Stimulated activated naive CD8-positive, alpha-beta T cell treated with anti-CD3 and anti-CD28 coated beads, Interleukin-15, amount 100 ng/mL, for 72 hours (primary cell): ENCODE data around the gene PNPLA7.

Experiments used
- ATAC-seq: fragments of 150-1000 bp; cut with Tn5 transposase; 2 replicates; pipeline ENCODE4 v1.10.0; 2021; ENCODE audit warnings: mild to moderate bottlenecking, moderate library complexity
- DNase-seq, 2 donors: peaks; one replicate each; pipeline ENCODE4 v3.0.0; 2021 to 2022
- H3K27ac Mint-ChIP-seq, 2 donors: one replicate each; pipeline ENCODE4 v1.8.0; 2022; ENCODE audit warnings: mild to moderate bottlenecking in 2 of 2, mixed read lengths in 2 of 2, moderate library complexity in 2 of 2
- H3K27me3 Mint-ChIP-seq: one replicate; pipeline ENCODE4 v1.8.0; 2022; ENCODE audit warnings: mixed read lengths
- H3K4me1 Mint-ChIP-seq: one replicate; pipeline ENCODE4 v1.8.0; 2022; ENCODE audit warnings: mild to moderate bottlenecking, mixed read lengths
- H3K4me3 Mint-ChIP-seq, 2 donors: one replicate each; pipeline ENCODE4 v1.8.0; 2022; ENCODE audit warnings: mild to moderate bottlenecking in 2 of 2, mixed read lengths in 2 of 2, moderate library complexity in 1 of 2
- H3K9me3 Mint-ChIP-seq, 2 donors: one replicate each; pipeline ENCODE4 v1.8.0; 2022; ENCODE audit warnings: mixed read lengths in 2 of 2

The PNPLA7 gene

GRCh38 chr9:137499858-137500661, 50.1 kb downstream of the PNPLA7 start:
- Mint-ChIP-seq H3K27me3 (no peaks in the 10 kb centered on the region), H3K4me1 (peaks cover 10% of the 10 kb centered on the region), H3K27ac (peak overlapping the region in 1 of 2 donors; percentile 95), H3K4me3 (no peak overlapping the region), H3K9me3 (peaks cover 0 to 12% of the 10 kb centered on the region in 2 donors)
- no peak for ATAC-seq
- DNase-seq, result no peak

GRCh38 chr9:137499416-137499815, 50.8 kb downstream of the PNPLA7 start:
- no peak for DNase-seq
- peaks cover 16% of the 10 kb centered on the region for H3K4me1 Mint-ChIP-seq
- no peak for ATAC-seq
- H3K27ac Mint-ChIP-seq, result no peak overlapping the region
- H3K4me3 Mint-ChIP-seq, result no peak overlapping the region
- H3K27me3 Mint-ChIP-seq, result no peaks in the 10 kb centered on the region
- peaks cover 0 to 12% of the 10 kb centered on the region in 2 donors for H3K9me3 Mint-ChIP-seq

GRCh38 chr9:137498720-137499150, 51.5 kb downstream of the PNPLA7 start:
- Mint-ChIP-seq H3K27me3 (no peaks in the 10 kb centered on the region), H3K9me3 (peaks cover 0 to 12% of the 10 kb centered on the region in 2 donors), H3K27ac (no peak overlapping the region), H3K4me1 (peaks cover 23% of the 10 kb centered on the region), H3K4me3 (no peak overlapping the region)
- DNase-seq (no peak), ATAC-seq (no peak)

DNA sequence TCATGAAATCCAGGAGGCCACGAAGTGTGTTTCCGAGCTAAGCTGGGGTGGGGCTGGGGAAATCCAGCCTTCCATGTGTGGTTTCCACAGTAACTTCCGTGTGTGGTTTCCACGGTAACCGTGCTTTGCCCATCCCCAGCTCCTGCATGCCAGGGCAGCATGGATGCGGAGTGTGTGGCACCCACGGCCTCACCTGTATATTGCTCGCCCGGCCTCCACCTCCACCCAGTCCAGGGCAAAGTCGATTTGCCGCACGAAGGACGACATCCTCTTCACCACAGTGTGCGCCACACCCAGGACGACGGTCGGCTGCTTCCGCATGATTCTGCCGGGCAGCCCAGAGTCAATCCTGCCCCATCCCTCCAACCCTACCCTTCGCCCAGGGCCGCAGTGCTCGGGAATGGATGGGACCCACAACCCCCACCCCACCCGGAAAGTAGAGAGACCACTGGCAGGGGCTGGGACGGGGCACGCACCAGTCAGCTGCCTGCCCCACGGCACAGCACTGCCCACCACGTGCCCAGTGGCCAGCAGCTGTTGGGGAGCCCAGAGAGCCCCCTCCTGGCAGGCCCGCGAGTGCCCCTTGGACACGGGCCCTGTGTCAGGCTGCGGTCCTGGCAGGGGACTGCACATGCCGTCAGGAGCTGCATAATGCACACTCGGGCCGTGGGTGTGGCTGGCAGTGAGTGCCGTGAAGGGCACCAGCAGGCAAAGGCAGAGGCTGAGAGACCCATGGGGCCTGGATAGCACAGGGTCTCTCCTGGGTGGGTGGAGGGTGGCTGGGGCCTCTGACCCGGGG, 52.1 kb downstream of the PNPLA7 start:
- Mint-ChIP-seq H3K27me3 (no peaks in the 10 kb centered on the region), H3K4me3 (no peak overlapping the region), H3K9me3 (peaks cover 0 to 12% of the 10 kb centered on the region in 2 donors), H3K27ac (no peak overlapping the region), H3K4me1 (peaks cover 23% of the 10 kb centered on the region)
- peak; percentile 24 for ATAC-seq
- no peak for DNase-seq

- ATAC-seq, result no peak
- Mint-ChIP-seq H3K9me3 (peaks cover 0 to 3% of the 10 kb centered on the region in 2 donors), H3K4me3 (no peak overlapping the region), H3K27ac (no peak overlapping the region), H3K4me1 (peaks cover 16% of the 10 kb centered on the region), H3K27me3 (no peaks in the 10 kb centered on the region)
- no peak for DNase-seq
Measured at GRCh38 chr9:137496601-137497375, 53.4 kb downstream of the PNPLA7 start.

- no peak for DNase-seq
- peaks cover 19% of the 10 kb centered on the region for H3K4me1 Mint-ChIP-seq
- no peak overlapping the region for H3K27ac Mint-ChIP-seq
Measured at GRCh38 chr9:137494550-137495351, 55.5 kb downstream of the PNPLA7 start.

GRCh38 chr9:137494104-137494544, 56.1 kb downstream of the PNPLA7 start:
- H3K4me3 Mint-ChIP-seq, result no peak overlapping the region
- DNase-seq (no peak), ATAC-seq (no peak)
- no peak overlapping the region for H3K27ac Mint-ChIP-seq
- no peaks in the 10 kb centered on the region for H3K9me3 Mint-ChIP-seq
- H3K4me1 Mint-ChIP-seq, result peaks cover 19% of the 10 kb centered on the region
- no peaks in the 10 kb centered on the region for H3K27me3 Mint-ChIP-seq

More at GRCh38 chr9:137494550-137495351, 55.5 kb downstream of the PNPLA7 start:
- Mint-ChIP-seq H3K27me3 (no peaks in the 10 kb centered on the region), H3K4me3 (no peak overlapping the region), H3K9me3 (no peaks in the 10 kb centered on the region)
- ATAC-seq, result no peak

DNA sequence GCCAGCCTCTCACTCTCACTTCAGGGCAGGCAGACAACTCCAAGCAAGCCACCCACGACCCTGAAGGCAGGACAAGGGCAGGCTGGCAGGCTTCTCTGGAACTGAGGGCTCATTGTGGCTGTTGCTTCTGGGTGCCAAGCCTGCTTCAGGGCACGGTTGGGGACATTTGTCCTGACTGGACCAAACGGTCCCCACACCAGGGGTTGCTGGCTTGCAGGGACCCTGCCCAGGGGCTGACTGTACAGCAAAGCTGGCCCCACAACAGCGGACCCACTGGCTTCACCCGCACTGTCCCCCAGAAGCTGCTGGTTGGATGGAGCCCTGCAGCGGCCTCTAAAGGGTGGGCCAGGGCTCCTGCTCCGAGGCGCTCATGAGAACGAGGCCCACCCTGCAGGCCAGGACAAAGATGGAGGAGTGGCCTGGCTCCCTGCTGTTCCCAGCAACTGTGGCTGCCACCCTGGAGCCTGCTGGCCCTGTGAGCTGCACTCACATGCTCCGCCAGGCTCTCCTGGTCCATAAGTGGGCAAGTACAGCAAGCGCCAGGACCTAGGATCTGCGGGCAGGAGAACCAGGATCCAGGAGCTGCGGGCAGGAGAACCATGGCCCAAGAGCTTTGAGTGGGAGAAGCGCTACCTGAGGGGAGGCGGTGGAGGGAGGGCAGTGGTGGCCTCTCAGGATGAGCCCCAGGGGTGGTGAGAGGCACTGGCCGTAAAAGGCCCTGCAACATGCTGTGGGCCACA, 56.7 kb downstream of the PNPLA7 start:
- Mint-ChIP-seq H3K27me3 (no peaks in the 10 kb centered on the region), H3K9me3 (no peaks in the 10 kb centered on the region), H3K27ac (no peak overlapping the region), H3K4me1 (peaks cover 19% of the 10 kb centered on the region), H3K4me3 (no peak overlapping the region)
- no peak for ATAC-seq
- DNase-seq, result no peak

GRCh38 chr9:137492464-137493363, 57.5 kb downstream of the PNPLA7 start:
- no peaks in the 10 kb centered on the region for H3K9me3 Mint-ChIP-seq

DNA sequence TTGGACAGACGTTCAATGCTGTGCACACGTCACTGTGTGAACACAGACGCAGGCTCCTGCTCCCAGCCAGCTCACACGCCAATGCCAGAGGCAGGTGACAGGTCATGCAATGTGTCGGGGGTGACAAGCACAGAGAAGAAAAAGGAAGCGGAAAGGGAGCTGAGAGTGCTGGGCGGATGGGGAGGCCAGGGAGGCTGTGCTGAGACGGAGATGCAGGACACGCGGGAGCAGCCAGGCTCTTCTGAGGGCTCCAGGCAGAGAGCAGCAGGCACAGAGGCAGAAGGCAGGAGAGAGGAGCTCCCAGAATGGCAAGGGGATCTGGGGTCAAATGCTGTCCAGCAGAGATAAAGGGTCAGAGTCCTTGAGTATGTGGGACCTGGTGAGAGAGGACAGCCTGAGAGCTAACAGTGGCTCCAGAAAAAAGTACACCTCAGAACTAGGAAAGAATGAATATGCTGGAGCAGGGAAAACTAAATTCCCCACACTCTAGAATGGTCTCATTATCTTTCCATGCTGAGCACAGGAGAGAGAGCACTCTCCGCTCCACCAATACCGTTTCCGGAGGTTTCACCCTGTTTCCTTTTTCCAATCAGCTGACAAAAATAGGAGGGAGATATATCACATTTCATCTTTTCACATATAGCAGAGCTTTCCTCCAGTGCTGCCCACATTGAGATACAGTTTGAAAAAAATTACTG, 58.3 kb downstream of the PNPLA7 start:
- H3K27me3 Mint-ChIP-seq, result no peaks in the 10 kb centered on the region
- no peaks in the 10 kb centered on the region for H3K9me3 Mint-ChIP-seq
- DNase-seq, result no peak
- no peak for ATAC-seq
- H3K4me3 Mint-ChIP-seq, result no peak overlapping the region
- H3K4me1 Mint-ChIP-seq, result peaks cover 19% of the 10 kb centered on the region
- H3K27ac Mint-ChIP-seq, result no peak overlapping the region

More at GRCh38 chr9:137492464-137493363, 57.5 kb downstream of the PNPLA7 start:
- H3K4me1 Mint-ChIP-seq, result peaks cover 19% of the 10 kb centered on the region
- ATAC-seq (peak; percentile 74), DNase-seq (no peak)
- H3K27ac Mint-ChIP-seq, result no peak overlapping the region
- no peaks in the 10 kb centered on the region for H3K27me3 Mint-ChIP-seq
- no peak overlapping the region for H3K4me3 Mint-ChIP-seq

GRCh38 chr9:137490532-137491186, 59.5 kb downstream of the PNPLA7 start:
- no peak for ATAC-seq
- H3K4me3 Mint-ChIP-seq, result no peak overlapping the region
- H3K27ac Mint-ChIP-seq, result no peak overlapping the region
- H3K27me3 Mint-ChIP-seq, result no peaks in the 10 kb centered on the region
- peaks cover 19% of the 10 kb centered on the region for H3K4me1 Mint-ChIP-seq
- H3K9me3 Mint-ChIP-seq, result no peaks in the 10 kb centered on the region
- no peak for DNase-seq

- Mint-ChIP-seq H3K27me3 (no peaks in the 10 kb centered on the region), H3K27ac (peak overlapping the region in 1 of 2 donors; percentile 42), H3K4me3 (no peak overlapping the region), H3K9me3 (no peaks in the 10 kb centered on the region), H3K4me1 (peaks cover 8% of the 10 kb centered on the region)
- ATAC-seq, result no peak
- DNase-seq, result no peak
Measured at GRCh38 chr9:137488906-137489305, 61.3 kb downstream of the PNPLA7 start.

DNA sequence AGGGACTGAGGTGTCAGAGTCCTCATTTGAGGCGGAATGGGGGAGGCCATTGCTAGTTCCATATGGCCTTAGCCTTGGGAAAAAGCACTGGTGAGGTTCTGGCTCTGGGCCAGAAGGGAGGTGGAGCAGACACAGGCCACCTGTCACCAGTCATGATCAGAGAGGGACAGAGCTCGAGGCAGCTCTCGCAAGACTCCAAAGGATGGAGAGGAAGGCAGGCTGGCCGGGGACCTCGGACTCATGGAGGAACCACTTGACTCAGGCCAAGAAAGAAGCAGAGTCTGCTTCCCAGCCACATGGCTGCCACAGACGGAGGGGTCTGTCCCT, 61.9 kb downstream of the PNPLA7 start:
- DNase-seq (no peak), ATAC-seq (no peak)
- Mint-ChIP-seq H3K4me1 (peaks cover 7% of the 10 kb centered on the region), H3K4me3 (no peak overlapping the region), H3K27ac (peak overlapping the region in 1 of 2 donors; percentile 19), H3K27me3 (no peaks in the 10 kb centered on the region), H3K9me3 (no peaks in the 10 kb centered on the region)
